IPS-NIHi11 (cell line): Measurements from ENCODE around the gene UBE4B.

Source experiments
- DNase-seq: peaks from one replicate; pipeline ENCODE4 v3.0.0; 2012; ENCODE audit warnings: mixed read lengths, low spot score

Gene UBE4B

GRCh38 chr1:10117132-10117531, 84.4 kb downstream of the UBE4B start:
- DNase-seq, result no peak

- no peak for DNase-seq
These were observed 85.1 kb downstream of the UBE4B start for GRCh38 chr1:10117865-10118264.

GRCh38 chr1:10121688-10122087, 88.9 kb downstream of the UBE4B start:
- no peak for DNase-seq

DNA sequence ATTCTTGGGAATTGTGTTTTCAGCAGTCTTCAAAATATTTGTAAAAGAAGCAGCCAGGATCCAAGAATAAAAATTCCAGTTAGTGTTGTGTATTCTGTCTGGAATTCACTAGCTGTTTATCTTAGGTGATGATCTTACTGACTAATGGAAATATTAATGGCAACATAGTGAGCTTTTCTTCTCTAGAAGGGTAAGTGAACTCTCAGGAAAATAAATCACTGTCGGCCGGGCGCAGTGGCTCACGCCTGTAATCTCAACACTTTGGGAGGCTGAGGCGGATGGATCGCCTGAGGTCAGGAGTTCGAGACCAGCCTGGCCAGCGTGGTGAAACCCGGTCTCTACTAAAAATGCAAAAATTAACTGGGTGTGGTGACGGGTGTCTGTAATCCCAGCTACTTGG, 90.2 kb downstream of the UBE4B start:
- no peak for DNase-seq

- no peak for DNase-seq
These were observed 95.5 kb downstream of the UBE4B start for GRCh38 chr1:10128101-10128765.

DNA sequence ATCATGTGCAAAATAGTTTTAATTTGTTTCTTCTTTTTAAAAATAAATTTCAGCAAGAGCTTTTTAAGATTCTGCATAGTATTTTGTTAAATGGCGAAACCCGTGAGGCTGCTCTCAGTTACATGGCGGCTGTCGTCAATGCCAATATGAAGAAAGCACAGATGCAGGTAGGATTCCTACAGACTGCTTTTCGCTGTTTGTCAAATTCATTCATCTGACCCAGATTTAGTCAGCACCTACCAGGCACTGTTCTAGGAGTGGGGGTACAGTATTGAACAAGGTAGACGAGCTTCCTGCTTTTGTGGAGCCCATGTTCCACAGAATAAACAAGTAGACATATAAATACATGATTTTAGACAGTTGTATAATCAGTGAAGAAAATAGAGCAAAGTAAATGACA, 99.6 kb downstream of the UBE4B start:
- no peak for DNase-seq

DNA sequence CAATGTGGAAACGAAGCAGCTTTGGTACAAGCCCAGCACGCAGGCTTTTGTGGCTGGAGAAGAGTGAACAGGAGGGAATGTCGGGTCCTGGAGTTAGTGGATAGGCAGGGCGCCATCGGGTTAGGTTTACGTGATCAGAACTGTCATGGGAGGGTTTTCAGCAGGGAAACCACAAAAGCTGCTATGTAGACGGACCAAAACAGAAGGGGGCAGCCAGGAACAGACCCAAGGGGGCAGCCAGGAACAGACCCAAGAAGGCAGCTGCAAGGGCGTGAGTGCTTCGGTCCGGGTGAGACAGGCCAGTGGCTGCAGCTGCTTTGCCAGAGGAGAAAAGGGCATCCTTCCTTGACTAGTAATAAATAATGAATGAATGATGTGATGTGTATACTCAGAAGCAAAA, 100.1 kb downstream of the UBE4B start:
- DNase-seq, result no peak

- no peak for DNase-seq
These were observed 108.2 kb downstream of the UBE4B start for GRCh38 chr1:10140981-10141380.

GRCh38 chr1:10143961-10144485, 111.3 kb downstream of the UBE4B start:
- DNase-seq, result no peak

DNA sequence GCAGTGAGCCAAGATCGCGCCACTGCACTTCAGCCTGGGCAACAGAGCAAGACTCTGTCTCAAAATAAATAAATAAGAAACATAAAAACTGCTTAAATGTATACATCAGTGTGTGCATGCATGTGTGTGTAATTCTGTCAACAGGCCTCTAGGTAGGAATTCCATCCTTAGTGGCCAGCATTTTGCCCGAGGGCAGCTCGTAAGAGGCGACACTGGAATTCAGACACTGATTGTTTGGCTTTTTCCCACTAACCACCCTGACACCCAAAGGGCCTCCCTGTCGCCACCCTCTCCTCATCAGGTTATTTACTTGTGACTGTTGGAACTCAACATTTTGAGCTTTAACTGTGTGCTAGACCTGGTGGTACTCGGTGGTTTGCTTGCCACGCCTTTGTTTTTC, 113.6 kb downstream of the UBE4B start:
- no peak for DNase-seq

- DNase-seq, result no peak
These were observed 116.5 kb downstream of the UBE4B start for GRCh38 chr1:10149231-10149630.

- peak; percentile 71 for DNase-seq
These were observed 120.0 kb downstream of the UBE4B start for GRCh38 chr1:10152709-10153284.

- DNase-seq, result no peak
These were observed 122.4 kb downstream of the UBE4B start for GRCh38 chr1:10155087-10155712.

DNA sequence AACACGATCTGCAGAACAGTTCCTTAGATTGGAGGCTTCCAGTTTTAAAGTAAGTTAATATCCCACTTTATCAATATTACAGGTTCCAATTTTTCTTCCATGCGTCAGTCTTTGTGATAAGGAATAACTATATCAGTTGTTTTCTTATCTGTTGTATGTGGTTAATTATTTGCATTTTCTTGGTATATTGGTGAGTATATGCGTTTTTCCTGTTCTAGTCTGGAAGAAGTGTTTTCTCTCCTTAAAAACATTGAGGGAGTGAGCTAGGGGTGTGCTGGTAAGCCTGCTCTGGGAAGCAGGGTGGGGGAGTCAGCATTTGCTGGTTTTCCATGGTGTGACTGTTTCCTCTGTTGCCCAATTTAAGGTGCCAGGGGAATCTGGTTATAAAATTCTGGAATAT, 127.4 kb downstream of the UBE4B start:
- DNase-seq, result no peak

GRCh38 chr1:10160907-10161490, 128.2 kb downstream of the UBE4B start:
- DNase-seq, result no peak

- DNase-seq, result no peak
These were observed 129.0 kb downstream of the UBE4B start for GRCh38 chr1:10161541-10162290.

DNA sequence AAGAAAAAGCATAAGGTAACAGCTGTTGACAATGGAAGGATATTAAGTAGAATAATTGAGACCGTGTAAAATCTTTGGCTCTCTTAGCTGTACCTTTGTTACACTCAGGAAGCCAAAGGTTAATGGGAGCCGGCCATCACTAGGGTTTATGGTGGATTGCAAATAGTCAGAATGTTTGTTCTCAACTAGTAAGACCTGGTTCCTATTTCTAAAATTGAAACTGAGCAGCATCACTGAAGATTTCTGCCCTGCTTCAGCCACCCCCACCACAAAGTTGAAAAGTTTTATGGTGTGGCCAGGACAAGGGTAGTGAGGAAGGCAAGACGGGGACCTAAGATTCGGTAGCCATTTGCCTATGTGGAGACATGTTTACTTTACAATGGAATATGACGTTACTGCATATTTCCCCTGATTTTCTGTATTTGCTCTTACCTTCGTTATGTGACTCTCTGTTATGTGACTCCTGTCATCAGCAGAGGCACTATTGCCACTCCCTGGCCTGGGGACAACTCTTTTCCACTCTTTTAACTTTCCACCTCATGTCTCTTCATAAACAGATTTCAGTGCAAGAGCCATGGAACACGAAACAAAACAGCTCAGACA, 136.3 kb downstream of the UBE4B start:
- DNase-seq, result no peak

GRCh38 chr1:10170239-10170574, 137.4 kb downstream of the UBE4B start:
- DNase-seq, result no peak

GRCh38 chr1:10171105-10171767, 138.5 kb downstream of the UBE4B start:
- DNase-seq, result no peak

- no peak for DNase-seq
These were observed 139.4 kb downstream of the UBE4B start for GRCh38 chr1:10171995-10172669.

DNA sequence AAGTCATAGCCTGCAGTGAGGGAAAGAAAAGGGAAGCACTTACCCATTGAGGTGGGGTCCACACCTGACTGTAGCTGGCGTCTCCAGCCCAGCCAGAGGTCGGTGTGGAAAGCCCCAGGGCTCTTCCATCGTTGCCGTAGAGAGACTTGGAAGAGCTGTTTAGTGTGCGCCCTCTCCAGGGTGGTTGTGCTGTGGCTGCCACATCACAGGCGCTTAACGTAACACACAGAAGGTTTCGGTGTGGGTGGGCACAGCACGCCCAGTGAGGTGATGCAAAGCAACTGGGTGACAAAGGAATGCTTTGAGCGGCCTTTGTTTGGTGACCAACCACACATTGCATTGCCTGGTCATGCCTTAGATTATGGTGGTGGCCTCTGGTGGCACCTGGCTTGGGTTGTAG, 140.8 kb downstream of the UBE4B start:
- DNase-seq, result no peak
